Keratinocyte (primary cell): Measurements from ENCODE around the gene NDUFAF8. TPM values are rescaled to one million over a fixed set of nuclear protein-coding genes. Genes with fewer than 3 reads are reported as not detected.

Experiments used
- DNase-seq: peaks from one replicate; pipeline ENCODE4 v3.0.0-alpha.2; 2011; ENCODE audit warnings: low read depth, missing footprints, low spot score
- FAIRE-seq: peaks from 2 replicates; lab custom pipeline; 2011; peaks lifted over from hg19 to GRCh38; lab: Jason Lieb, UNC
- H2AFZ ChIP-seq: 2 replicates; pipeline ENCODE4 v1.6.0; 2012; ENCODE audit warnings: low read length, control low read depth, inconsistent platforms; ENCODE audit not compliant: control insufficient read depth
- H3K27ac ChIP-seq: 2 replicates; pipeline ENCODE4 v1.5.1; 2011; ENCODE audit warnings: low read length; ENCODE audit not compliant: control insufficient read depth, insufficient read depth
- H3K27me3 ChIP-seq: 3 replicates; pipeline ENCODE4 v1.6.0; 2011; ENCODE audit warnings: low read length; ENCODE audit not compliant: control insufficient read depth, insufficient read depth; ENCODE audit errors: extremely low read depth
- H3K36me3 ChIP-seq, 2 experiments: 2 replicates in 1 of 2; 3 replicates in 1 of 2; pipeline ENCODE4 v1.5.1; 2011; ENCODE audit warnings: low read length in 2 of 2, mild to moderate bottlenecking in 1 of 2; ENCODE audit not compliant: control insufficient read depth in 2 of 2, insufficient read depth in 2 of 2; ENCODE audit errors: extremely low read depth in 1 of 2
- H3K4me1 ChIP-seq: 3 replicates; pipeline ENCODE4 v1.5.1; 2011; ENCODE audit warnings: low read length; ENCODE audit not compliant: control insufficient read depth, insufficient read depth; ENCODE audit errors: extremely low read depth
- H3K4me2 ChIP-seq: 3 replicates; pipeline ENCODE4 v1.6.0; 2011; ENCODE audit warnings: low read depth, low read length; ENCODE audit not compliant: control insufficient read depth, insufficient read depth; ENCODE audit errors: extremely low read depth
- H3K4me3 ChIP-seq, 3 experiments: fragments of 200-600 bp in 1 of 3; sonication (generic) in 1 of 3; 2 replicates in 2 of 3; 3 replicates in 1 of 3; pipeline ENCODE4 v1.5.1; 2011 to 2016; ENCODE audit warnings: low read length in 3 of 3, mild to moderate bottlenecking in 3 of 3, control low read depth in 2 of 3, inconsistent platforms in 1 of 3, low read depth in 1 of 3, mixed read lengths in 1 of 3, mixed run types in 1 of 3, moderate library complexity in 1 of 3; ENCODE audit not compliant: control insufficient read depth in 2 of 3, insufficient read depth in 2 of 3; ENCODE audit errors: extremely low read depth in 1 of 3
- H3K79me2 ChIP-seq: 2 replicates; pipeline ENCODE4 v1.6.0; 2012; ENCODE audit warnings: low read length; ENCODE audit not compliant: control insufficient read depth, insufficient read depth
- H3K9ac ChIP-seq: 3 replicates; pipeline ENCODE4 v1.6.0; 2011; ENCODE audit warnings: low read length; ENCODE audit not compliant: control insufficient read depth, insufficient read depth; ENCODE audit errors: extremely low read depth
- H3K9me1 ChIP-seq: 3 replicates; pipeline ENCODE4 v1.6.0; 2011; ENCODE audit warnings: low read length; ENCODE audit not compliant: control insufficient read depth, insufficient read depth; ENCODE audit errors: extremely low read depth
- H3K9me3 ChIP-seq: 2 replicates; pipeline ENCODE4 v1.5.1; 2012; ENCODE audit warnings: low read depth, low read length; ENCODE audit not compliant: control insufficient read depth
- H4K20me1 ChIP-seq: 3 replicates; pipeline ENCODE4 v1.6.0; 2011; ENCODE audit warnings: low read length; ENCODE audit not compliant: control insufficient read depth, insufficient read depth; ENCODE audit errors: extremely low read depth
- EZH2 ChIP-seq: IDR thresholded peaks from one replicate; pipeline ENCODE4 v1.6.1; 2012; ENCODE audit warnings: inconsistent platforms, mild to moderate bottlenecking, low read length, moderate library complexity
- dilution Hi-C: fragments of 300-500 bp; cut with MboI; formaldehyde crosslinking; loops from one replicate; pipeline ENCODE4 v1.7.0; 2020; ENCODE audit warnings: low sequenced_read_pairs; ENCODE audit not compliant: extremely low pct_ligation_motif_present
- polyA plus RNA-seq, 5 experiments: library from polyadenylated mRNA; depleted of rRNA in 3 of 5; stranded (reverse) in 3 of 5; stranded (forward) in 1 of 5; unstranded in 1 of 5; fragments of >200 nt; gene quantifications; 1 replicate in 1 of 5; 2 replicates in 3 of 5; 3 replicates in 1 of 5; pipeline versions ENCODE4 v1.2.1 to v1.2.3, GENCODE V29; 2011 to 2012; ENCODE audit warnings: missing spikeins in 2 of 5, low read depth in 1 of 5, low replicate concordance in 1 of 5
- TF ChIP-seq, protein P1 (sequence below), 3 experiments: IDR thresholded peaks in 1 of 3; conservative IDR thresholded peaks in 1 of 3; optimal IDR thresholded peaks in 1 of 3; 2 replicates in 2 of 3; 3 replicates in 1 of 3; pipeline versions ENCODE3 to v1.5.1; 2011; ENCODE audit warnings: low read length in 3 of 3, mild to moderate bottlenecking in 3 of 3, moderate library complexity in 2 of 3, control low read depth in 1 of 3, inconsistent platforms in 1 of 3; ENCODE audit not compliant: insufficient read depth in 2 of 3; ENCODE audit errors: extremely low read depth in 1 of 3

NDUFAF8 gene
- polyA plus RNA-seq, 1 donor (not counting 4 experiments of a cell fraction or from before 2014, with no cell fraction given): 171 TPM

DNA sequence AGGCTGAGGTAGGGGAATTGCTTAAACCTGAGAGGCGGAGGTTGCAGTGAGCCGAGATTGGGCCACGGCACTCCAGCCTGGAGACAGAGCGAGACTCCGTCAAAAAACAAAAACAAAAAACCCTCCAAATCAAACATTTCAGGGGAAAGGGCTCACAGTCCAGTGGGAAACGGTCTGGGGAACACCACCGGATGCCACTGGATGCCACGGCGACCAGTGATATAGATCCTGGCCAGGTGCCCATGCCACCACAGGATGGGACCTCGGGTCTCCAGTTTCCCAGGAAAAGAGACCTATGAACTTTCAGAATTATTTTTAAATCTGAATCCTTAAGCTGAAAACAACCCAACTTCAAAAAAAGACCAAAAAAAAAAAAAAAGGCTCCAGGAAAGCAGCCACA is 28.7 kb upstream of the NDUFAF8 start:
- TF ChIP-seq EZH2: no peak
- TF ChIP-seq, protein P1, sequence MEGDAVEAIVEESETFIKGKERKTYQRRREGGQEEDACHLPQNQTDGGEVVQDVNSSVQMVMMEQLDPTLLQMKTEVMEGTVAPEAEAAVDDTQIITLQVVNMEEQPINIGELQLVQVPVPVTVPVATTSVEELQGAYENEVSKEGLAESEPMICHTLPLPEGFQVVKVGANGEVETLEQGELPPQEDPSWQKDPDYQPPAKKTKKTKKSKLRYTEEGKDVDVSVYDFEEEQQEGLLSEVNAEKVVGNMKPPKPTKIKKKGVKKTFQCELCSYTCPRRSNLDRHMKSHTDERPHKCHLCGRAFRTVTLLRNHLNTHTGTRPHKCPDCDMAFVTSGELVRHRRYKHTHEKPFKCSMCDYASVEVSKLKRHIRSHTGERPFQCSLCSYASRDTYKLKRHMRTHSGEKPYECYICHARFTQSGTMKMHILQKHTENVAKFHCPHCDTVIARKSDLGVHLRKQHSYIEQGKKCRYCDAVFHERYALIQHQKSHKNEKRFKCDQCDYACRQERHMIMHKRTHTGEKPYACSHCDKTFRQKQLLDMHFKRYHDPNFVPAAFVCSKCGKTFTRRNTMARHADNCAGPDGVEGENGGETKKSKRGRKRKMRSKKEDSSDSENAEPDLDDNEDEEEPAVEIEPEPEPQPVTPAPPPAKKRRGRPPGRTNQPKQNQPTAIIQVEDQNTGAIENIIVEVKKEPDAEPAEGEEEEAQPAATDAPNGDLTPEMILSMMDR (optimal IDR thresholded peaks at IDR 0.05 in 1 of 3, IDR thresholded peaks at IDR 0.05 in 1 of 3, conservative IDR thresholded peaks at IDR 0.05 in 1 of 3; ENCODE audit: extremely low read depth in 1 of 3, insufficient read depth in 2 of 3, low read length in 3 of 3): no peak
- Histone ChIP-seq H3K4me3 (no peak overlapping the region), H3K36me3 (peaks cover 0 to 5% of the 10 kb centered on the region in 2 experiments), H3K9ac (no peak overlapping the region), H3K4me2 (no peak overlapping the region), H2AFZ (no peak overlapping the region), H4K20me1 (no peaks in the 10 kb centered on the region), H3K27me3 (no peaks in the 10 kb centered on the region), H3K9me1 (no peaks in the 10 kb centered on the region), H3K4me1 (no peaks in the 10 kb centered on the region), H3K27ac (no peak overlapping the region), H3K79me2 (no peaks in the 10 kb centered on the region), H3K9me3 (no peaks in the 10 kb centered on the region)
- no peak for FAIRE-seq
- dilution Hi-C loops: no loop called here
- DNase-seq: no peak

DNA sequence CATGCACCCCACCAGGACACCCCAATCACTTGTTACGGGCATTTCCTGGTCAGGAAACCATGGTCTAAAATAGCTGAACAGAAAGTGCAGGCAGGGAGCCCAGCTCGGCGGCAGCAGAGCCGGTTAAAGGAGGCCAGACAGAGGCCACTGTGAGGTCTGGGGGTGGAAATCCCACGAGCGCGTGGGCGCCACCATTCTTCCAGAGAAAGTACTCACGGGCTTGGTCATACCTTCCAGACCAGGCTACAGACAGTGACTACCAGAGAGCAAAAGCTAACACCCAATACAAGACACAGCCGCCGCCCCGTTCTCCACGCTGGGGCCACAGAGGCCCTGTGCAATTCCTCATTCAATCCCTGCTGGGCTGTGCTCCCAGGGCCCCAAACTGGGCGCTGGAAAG is 28.2 kb upstream of the NDUFAF8 start:
- H2AFZ ChIP-seq: no peak overlapping the region
- H3K4me2 ChIP-seq: no peak overlapping the region
- H3K9me3 ChIP-seq: no peaks in the 10 kb centered on the region
- DNase-seq (no peak), FAIRE-seq (no peak)
- H3K9me1 ChIP-seq: no peaks in the 10 kb centered on the region
- no peak overlapping the region for H3K4me3 ChIP-seq
- H3K36me3 ChIP-seq: peaks cover 0 to 5% of the 10 kb centered on the region in 2 experiments
- no peaks in the 10 kb centered on the region for H3K27me3 ChIP-seq
- dilution Hi-C loops: no loop called here
- H4K20me1 ChIP-seq: no peaks in the 10 kb centered on the region
- no peak overlapping the region for H3K9ac ChIP-seq
- no peak overlapping the region for H3K27ac ChIP-seq
- H3K79me2 ChIP-seq: no peaks in the 10 kb centered on the region
- H3K4me1 ChIP-seq: no peaks in the 10 kb centered on the region
- no peak for TF ChIP-seq EZH2
- TF ChIP-seq, protein P1 (optimal IDR thresholded peaks at IDR 0.05 in 1 of 3, IDR thresholded peaks at IDR 0.05 in 1 of 3, conservative IDR thresholded peaks at IDR 0.05 in 1 of 3; ENCODE audit: extremely low read depth in 1 of 3, insufficient read depth in 2 of 3, low read length in 3 of 3): no peak
